Choroid plexus epithelial cell (primary cell): ENCODE results near the gene ZNF682.
"Not testable (repeated sequence)": the region's sequence is repeated elsewhere in the genome, so short reads cannot be mapped to it uniquely, and the experiment has no call there.

ENCODE experiments used
- DNase-seq: peaks from one replicate; pipeline ENCODE4 v3.0.0-alpha.2; 2010; ENCODE audit warnings: low read depth
- H3K4me3 ChIP-seq: 2 replicates; pipeline ENCODE4 v1.5.1; 2011; ENCODE audit warnings: low read depth, mild to moderate bottlenecking, control low read depth, low read length, moderate library complexity
- CTCF ChIP-seq: conservative IDR thresholded peaks from 2 replicates; pipeline ENCODE4 v1.5.1; 2011; ENCODE audit warnings: low read depth, mild to moderate bottlenecking, control low read depth, inconsistent platforms, low read length, moderate library complexity

The ZNF682 gene

GRCh38 chr19:19966862-19967261 is 72.4 kb downstream of the ZNF682 start:
- TF ChIP-seq CTCF = no peak
- no peak for DNase-seq
- no peak overlapping the region for H3K4me3 ChIP-seq

GRCh38 chr19:19966126-19966525 is 73.2 kb downstream of the ZNF682 start:
- not testable (repeated sequence) for H3K4me3 ChIP-seq, DNase-seq

- DNase-seq = no peak
- TF ChIP-seq CTCF = no peak
- no peak overlapping the region for H3K4me3 ChIP-seq
These were observed 74.9 kb downstream of the ZNF682 start for GRCh38 chr19:19964416-19964815.

GRCh38 chr19:19959151-19959799 is 80.0 kb downstream of the ZNF682 start:
- peak; percentile 78 for DNase-seq
- H3K4me3 ChIP-seq = not testable (repeated sequence)
- TF ChIP-seq CTCF = peak; percentile 66

GRCh38 chr19:19957766-19958165 is 81.5 kb downstream of the ZNF682 start:
- DNase-seq, H3K4me3 ChIP-seq: not testable (repeated sequence)

GRCh38 chr19:19956434-19957075 is 82.8 kb downstream of the ZNF682 start:
- DNase-seq = no peak
- TF ChIP-seq CTCF = no peak
- no peak overlapping the region for H3K4me3 ChIP-seq

GRCh38 chr19:19955208-19955607 is 84.1 kb downstream of the ZNF682 start:
- TF ChIP-seq CTCF = no peak
- no peak for DNase-seq
- H3K4me3 ChIP-seq = no peak overlapping the region
